ENCODE results near the gene SCLY. TPM values are rescaled to one million over a fixed set of nuclear protein-coding genes. Genes with fewer than 3 reads are reported as not detected.

Gene SCLY
- total and polyA plus RNA-seq, 2 of the 13 experiments (the other 11 are each of a cell fraction or from before 2014, with no cell fraction given), result 27.9 to 38.6 TPM

GRCh38 chr2:238063414-238064189 lies 2.8 kb downstream of the SCLY start (continued):
- TF ChIP-seq ZNF687 (CRISPR knock-in tag; IDR thresholded peaks at IDR 0.05) (peak; percentile 10), SRSF4 (IDR thresholded peaks at IDR 0.05; ENCODE audit: low read depth, low read length, poor library complexity, severe bottlenecking) (no peak), GMEB1 (CRISPR knock-in tag; IDR thresholded peaks at IDR 0.05; ENCODE audit: borderline replicate concordance) (no peak), YY1 (IDR thresholded peaks at IDR 0.05; ENCODE audit: insufficient read depth, insufficient replicate concordance, low read depth, low read length) (peak; percentile 16), ZBTB21 (CRISPR knock-in tag; IDR thresholded peaks at IDR 0.05) (no peak), TCF7L2 (IDR thresholded peaks at IDR 0.05; ENCODE audit: low read depth, low read length) (no peak), ZNF644 (CRISPR knock-in tag; IDR thresholded peaks at IDR 0.05; ENCODE audit: low read depth) (no peak), ZNF790 (CRISPR knock-in tag; IDR thresholded peaks at IDR 0.05; ENCODE audit: borderline replicate concordance) (no peak), ZNF670 (CRISPR knock-in tag; IDR thresholded peaks at IDR 0.05; ENCODE audit: borderline replicate concordance) (no peak), KLF9 (CRISPR knock-in tag; IDR thresholded peaks at IDR 0.05; ENCODE audit: low read depth) (no peak), ZNF362 (CRISPR knock-in tag; IDR thresholded peaks at IDR 0.05; ENCODE audit: borderline replicate concordance) (peak; percentile 31; the same call in 1 of the 2 replicates), ZFP36 (IDR thresholded peaks at IDR 0.05; ENCODE audit: borderline replicate concordance, low read depth, low read length, partially characterized antibody) (no peak), ZNF841 (CRISPR knock-in tag; IDR thresholded peaks at IDR 0.05; ENCODE audit: borderline replicate concordance) (no peak), ZBTB2 (CRISPR knock-in tag; IDR thresholded peaks at IDR 0.05; ENCODE audit: low read depth) (no peak), KAT7 (CRISPR knock-in tag; IDR thresholded peaks at IDR 0.05; ENCODE audit: borderline replicate concordance) (0 out of 2 replicates have a peak, but pooled peaks have one; percentile 57), SP2 (CRISPR knock-in tag; IDR thresholded peaks at IDR 0.05) (no peak), FOXA1 (IDR thresholded peaks at IDR 0.05) (no peak), FOXA1 (CRISPR knock-in tag; IDR thresholded peaks at IDR 0.05) (no peak), KDM5A (IDR thresholded peaks at IDR 0.05; ENCODE audit: borderline replicate concordance, low read length) (no peak)
